22Rv1 (cell line): Measurements from ENCODE around the gene OPHN1.

Experiments used
- ZFX ChIP-seq: fragments of 450-650 bp; IDR thresholded peaks from 2 replicates; pipeline ENCODE4 v1.6.1; 2017; ENCODE audit warnings: antibody characterized with exemption, borderline replicate concordance
- TF ChIP-seq, protein P1 (sequence below): fragments of 450-650 bp; IDR thresholded peaks from 2 replicates; pipeline ENCODE4 v1.5.1; 2017; ENCODE audit warnings: mild to moderate bottlenecking

- TF ChIP-seq, protein P1, sequence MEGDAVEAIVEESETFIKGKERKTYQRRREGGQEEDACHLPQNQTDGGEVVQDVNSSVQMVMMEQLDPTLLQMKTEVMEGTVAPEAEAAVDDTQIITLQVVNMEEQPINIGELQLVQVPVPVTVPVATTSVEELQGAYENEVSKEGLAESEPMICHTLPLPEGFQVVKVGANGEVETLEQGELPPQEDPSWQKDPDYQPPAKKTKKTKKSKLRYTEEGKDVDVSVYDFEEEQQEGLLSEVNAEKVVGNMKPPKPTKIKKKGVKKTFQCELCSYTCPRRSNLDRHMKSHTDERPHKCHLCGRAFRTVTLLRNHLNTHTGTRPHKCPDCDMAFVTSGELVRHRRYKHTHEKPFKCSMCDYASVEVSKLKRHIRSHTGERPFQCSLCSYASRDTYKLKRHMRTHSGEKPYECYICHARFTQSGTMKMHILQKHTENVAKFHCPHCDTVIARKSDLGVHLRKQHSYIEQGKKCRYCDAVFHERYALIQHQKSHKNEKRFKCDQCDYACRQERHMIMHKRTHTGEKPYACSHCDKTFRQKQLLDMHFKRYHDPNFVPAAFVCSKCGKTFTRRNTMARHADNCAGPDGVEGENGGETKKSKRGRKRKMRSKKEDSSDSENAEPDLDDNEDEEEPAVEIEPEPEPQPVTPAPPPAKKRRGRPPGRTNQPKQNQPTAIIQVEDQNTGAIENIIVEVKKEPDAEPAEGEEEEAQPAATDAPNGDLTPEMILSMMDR, result no peak
- no peak for TF ChIP-seq ZFX
These were observed 4.9 kb downstream of the OPHN1 start for GRCh38 chrX:68428431-68428830.
